ENCODE results near the gene WRAP53.

The WRAP53 gene

GRCh38 chr17:7654832-7655540 lies 33.3 kb upstream of the WRAP53 start:
- TF ChIP-seq CEBPB (IDR thresholded peaks at IDR 0.05) (no peak), REST (IDR thresholded peaks at IDR 0.05; ENCODE audit: low read depth) (no peak), CREB1 (IDR thresholded peaks at IDR 0.05; ENCODE audit: low read depth) (no peak), TCF12 (IDR thresholded peaks at IDR 0.05; ENCODE audit: low read depth) (no peak), EGR1 (IDR thresholded peaks at IDR 0.05) (no peak), FOXM1 (IDR thresholded peaks at IDR 0.05; ENCODE audit: borderline replicate concordance, low read depth) (no peak), RAD21 (IDR thresholded peaks at IDR 0.05; ENCODE audit: low read depth) (no peak), USF1 (IDR thresholded peaks at IDR 0.05) (no peak), EP300 (IDR thresholded peaks at IDR 0.05; ENCODE audit: borderline replicate concordance) (no peak), NFIC (IDR thresholded peaks at IDR 0.05) (no peak), MAX (IDR thresholded peaks at IDR 0.05) (no peak), TAF1 (IDR thresholded peaks at IDR 0.05; ENCODE audit: low read depth) (no peak), ZBTB7A (IDR thresholded peaks at IDR 0.05; ENCODE audit: low read depth) (no peak), YY1 (IDR thresholded peaks at IDR 0.05; ENCODE audit: low read depth) (no peak)

- TF ChIP-seq USF1 (IDR thresholded peaks at IDR 0.05) (no peak), EP300 (IDR thresholded peaks at IDR 0.05; ENCODE audit: borderline replicate concordance) (no peak), TEAD4 (IDR thresholded peaks at IDR 0.05) (no peak), NFIC (IDR thresholded peaks at IDR 0.05) (no peak), TAF1 (IDR thresholded peaks at IDR 0.05; ENCODE audit: low read depth) (no peak), CEBPB (IDR thresholded peaks at IDR 0.05) (no peak), MAX (IDR thresholded peaks at IDR 0.05) (no peak), RAD21 (IDR thresholded peaks at IDR 0.05; ENCODE audit: low read depth) (no peak), TCF12 (IDR thresholded peaks at IDR 0.05; ENCODE audit: low read depth) (no peak), FOXM1 (IDR thresholded peaks at IDR 0.05; ENCODE audit: borderline replicate concordance, low read depth) (no peak), YY1 (IDR thresholded peaks at IDR 0.05; ENCODE audit: low read depth) (no peak)
Measured at GRCh38 chr17:7655541-7655840, 32.8 kb upstream of the WRAP53 start.

- no peak for TF ChIP-seq RAD21 (IDR thresholded peaks at IDR 0.05; ENCODE audit: low read depth)
- no peak for TF ChIP-seq CEBPB (IDR thresholded peaks at IDR 0.05)
- no peak for TF ChIP-seq USF1 (IDR thresholded peaks at IDR 0.05)
- TF ChIP-seq CREB1 (IDR thresholded peaks at IDR 0.05; ENCODE audit: low read depth), result no peak
- no peak for TF ChIP-seq TEAD4 (IDR thresholded peaks at IDR 0.05)
- TF ChIP-seq EGR1 (IDR thresholded peaks at IDR 0.05), result no peak
- TF ChIP-seq NFIC (IDR thresholded peaks at IDR 0.05), result no peak
- TF ChIP-seq REST (IDR thresholded peaks at IDR 0.05; ENCODE audit: low read depth), result no peak
- TF ChIP-seq TCF12 (IDR thresholded peaks at IDR 0.05; ENCODE audit: low read depth), result no peak
- no peak for TF ChIP-seq FOXM1 (IDR thresholded peaks at IDR 0.05; ENCODE audit: borderline replicate concordance, low read depth)
- no peak for TF ChIP-seq TAF1 (IDR thresholded peaks at IDR 0.05; ENCODE audit: low read depth)
- no peak for TF ChIP-seq ZBTB7A (IDR thresholded peaks at IDR 0.05; ENCODE audit: low read depth)
- no peak for TF ChIP-seq MAX (IDR thresholded peaks at IDR 0.05)
- no peak for TF ChIP-seq YY1 (IDR thresholded peaks at IDR 0.05; ENCODE audit: low read depth)
- TF ChIP-seq EP300 (IDR thresholded peaks at IDR 0.05; ENCODE audit: borderline replicate concordance), result no peak
Measured at GRCh38 chr17:7656958-7657609, 31.2 kb upstream of the WRAP53 start.

- no peak for TF ChIP-seq RAD21 (IDR thresholded peaks at IDR 0.05; ENCODE audit: low read depth)
- TF ChIP-seq EP300 (IDR thresholded peaks at IDR 0.05; ENCODE audit: borderline replicate concordance), result no peak
- TF ChIP-seq ZBTB7A (IDR thresholded peaks at IDR 0.05; ENCODE audit: low read depth), result no peak
- no peak for TF ChIP-seq EGR1 (IDR thresholded peaks at IDR 0.05)
- no peak for TF ChIP-seq CEBPB (IDR thresholded peaks at IDR 0.05)
- TF ChIP-seq USF1 (IDR thresholded peaks at IDR 0.05), result no peak
- no peak for TF ChIP-seq MAX (IDR thresholded peaks at IDR 0.05)
- TF ChIP-seq REST (IDR thresholded peaks at IDR 0.05; ENCODE audit: low read depth), result no peak
- no peak for TF ChIP-seq NFIC (IDR thresholded peaks at IDR 0.05)
- TF ChIP-seq FOXM1 (IDR thresholded peaks at IDR 0.05; ENCODE audit: borderline replicate concordance, low read depth), result no peak
- TF ChIP-seq TEAD4 (IDR thresholded peaks at IDR 0.05), result no peak
- TF ChIP-seq CREB1 (IDR thresholded peaks at IDR 0.05; ENCODE audit: low read depth), result no peak
- no peak for TF ChIP-seq TAF1 (IDR thresholded peaks at IDR 0.05; ENCODE audit: low read depth)
Measured at GRCh38 chr17:7667656-7668406, 20.4 kb upstream of the WRAP53 start.

Measured in Ishikawa (cell line).